HepG2 (cell line): ENCODE results near the gene SLC22A23. TPM values are rescaled to one million over a fixed set of nuclear protein-coding genes. Genes with fewer than 3 reads are reported as not detected.

ENCODE experiments used
- BHLHE40 ChIP-seq: IDR thresholded peaks from 2 replicates; pipeline ENCODE4 v1.6.1; 2011; ENCODE audit warnings: low read length, improper control_type of control experiment
- DZIP1 ChIP-seq: sonication (generic); formaldehyde crosslinking; IDR thresholded peaks from 2 replicates; pipeline ENCODE4 v1.5.0; 2020; ENCODE audit warnings: mild to moderate bottlenecking, missing genetic modification reagents
- GZF1 ChIP-seq: sonication (generic); formaldehyde crosslinking; IDR thresholded peaks from 2 replicates; pipeline ENCODE4 v1.5.1; 2020; ENCODE audit warnings: mild to moderate bottlenecking, missing genetic modification reagents
- MXI1 ChIP-seq: IDR thresholded peaks from 3 replicates; pipeline ENCODE4 v1.6.1; 2012; ENCODE audit warnings: low read depth, low read length, inconsistent platforms, borderline replicate concordance
- NCOA2 ChIP-seq: sonication (generic); formaldehyde crosslinking; IDR thresholded peaks from 2 replicates; pipeline ENCODE4 v1.8.0; 2022; ENCODE audit warnings: inconsistent platforms
- SMARCE1 ChIP-seq: fragments of 450-650 bp; IDR thresholded peaks from 2 replicates; pipeline ENCODE4 v1.6.1; 2017; ENCODE audit warnings: borderline replicate concordance
- TBX2 ChIP-seq: sonication (generic); formaldehyde crosslinking; IDR thresholded peaks from 2 replicates; pipeline ENCODE4 v1.5.0; 2020; ENCODE audit warnings: missing genetic modification reagents, mild to moderate bottlenecking, borderline replicate concordance
- TCF7 ChIP-seq: sonication (generic); IDR thresholded peaks from 2 replicates; pipeline ENCODE4 v1.6.1; 2016; ENCODE audit warnings: antibody characterized with exemption, low read depth
- TFDP1 ChIP-seq: IDR thresholded peaks from 2 replicates; pipeline ENCODE4 v1.6.1; 2016; ENCODE audit warnings: missing compliant biosample characterization, missing genetic modification reagents, borderline replicate concordance
- TP53 ChIP-seq: sonication (generic); formaldehyde crosslinking; conservative IDR thresholded peaks from 2 replicates; pipeline ENCODE4 v1.4.0; 2020; ENCODE audit warnings: missing genetic modification reagents
- ZBTB42 ChIP-seq: sonication (generic); formaldehyde crosslinking; IDR thresholded peaks from 2 replicates; pipeline ENCODE4 v1.5.0; 2020; ENCODE audit warnings: mild to moderate bottlenecking, missing genetic modification reagents
- ZFP1 ChIP-seq: IDR thresholded peaks from 2 replicates; pipeline ENCODE4 v1.6.1; 2016
- ZNF24 ChIP-seq: fragments of 450-650 bp; IDR thresholded peaks from 2 replicates; pipeline ENCODE4 v1.6.1; 2017; ENCODE audit warnings: antibody characterized with exemption, mild to moderate bottlenecking
- ZNF569 ChIP-seq: sonication (generic); formaldehyde crosslinking; IDR thresholded peaks from 2 replicates; pipeline ENCODE4 v1.5.0; 2020; ENCODE audit warnings: mild to moderate bottlenecking, missing genetic modification reagents, moderate library complexity, borderline replicate concordance
- polyA plus RNA-seq, 8 experiments: library from polyadenylated mRNA; depleted of rRNA in 3 of 8; stranded (reverse) in 7 of 8; unstranded in 1 of 8; fragments of >200 nt; fragmentation: Illumina TruSeq in 4 of 8; extraction: Trizol in 4 of 8; gene quantifications; 2 replicates each; pipeline versions ENCODE4 v1.2.1 to v1.2.3, GENCODE V29; 2011 to 2016; ENCODE audit warnings: low read depth in 4 of 8, missing spikeins in 1 of 8, mixed read lengths in 1 of 8; ENCODE audit not compliant: insufficient read depth in 1 of 8
- total RNA-seq, 5 experiments: library from RNA; depleted of rRNA; stranded (reverse); fragments of >200 nt; fragmentation: Illumina TruSeq; extraction: Trizol; gene quantifications; 2 replicates each; pipeline ENCODE4 v1.2.3, GENCODE V29; 2016; ENCODE audit warnings: low read depth in 1 of 5
- TF ChIP-seq, protein P1 (sequence below): sonication (generic); formaldehyde crosslinking; IDR thresholded peaks from 2 replicates; pipeline ENCODE4 v1.5.0; 2020; ENCODE audit warnings: mild to moderate bottlenecking, missing genetic modification reagents
- TF ChIP-seq, protein P2 (sequence below): sonication (generic); formaldehyde crosslinking; IDR thresholded peaks from 2 replicates; pipeline ENCODE4 v1.5.0; 2020; ENCODE audit warnings: missing genetic modification reagents
- TF ChIP-seq, protein P3 (sequence below): IDR thresholded peaks from 2 replicates; pipeline ENCODE4 v1.4.0; 2020; ENCODE audit warnings: mild to moderate bottlenecking, missing genetic modification reagents

The SLC22A23 gene
- total and polyA plus RNA-seq, 2 of the 13 experiments (the other 11 are each of a cell fraction or from before 2014, with no cell fraction given), result 11.8 to 17.5 TPM

DNA sequence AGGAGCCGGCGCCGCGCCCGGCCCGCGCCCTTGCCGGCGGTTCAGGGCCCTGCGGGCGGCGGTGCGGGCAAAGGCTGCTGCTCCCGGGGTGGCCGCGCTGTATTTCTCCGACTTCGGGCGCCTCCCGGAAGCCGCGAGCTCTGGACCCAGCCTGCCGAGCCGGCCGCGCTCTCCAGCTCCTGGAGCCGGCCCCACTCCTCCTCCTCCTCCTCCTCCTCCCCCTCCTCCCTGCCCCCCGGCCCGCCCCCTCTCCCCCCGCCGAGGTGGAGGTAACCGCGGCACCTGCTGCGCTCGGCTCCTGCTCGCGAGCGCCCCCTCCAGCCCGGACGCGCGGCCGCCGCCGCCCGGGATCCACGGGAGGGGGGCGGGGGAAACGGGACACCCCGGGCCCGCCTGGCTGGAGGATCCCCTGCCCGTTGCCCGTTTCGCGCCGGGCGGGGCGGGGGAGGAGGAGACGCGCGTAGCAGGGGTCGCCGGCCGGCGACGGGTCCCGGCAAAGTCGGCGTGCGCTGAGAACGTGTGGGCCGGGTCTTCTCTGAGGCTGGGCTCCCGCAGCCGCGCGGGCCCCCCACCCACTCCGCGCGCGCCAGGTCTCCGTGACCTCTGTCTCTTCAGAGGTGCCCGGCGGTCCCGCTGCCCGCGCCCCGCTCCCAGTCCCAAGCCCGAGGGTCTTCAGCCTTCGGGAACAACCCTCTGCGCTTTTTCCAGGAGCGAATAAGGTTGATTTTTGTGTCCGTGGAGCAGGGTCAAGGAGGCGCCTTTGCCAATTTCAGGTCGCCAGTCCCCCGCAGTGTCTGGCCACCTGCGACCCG is at the start of gene SLC22A23 (continued):
- TF ChIP-seq, protein P1, sequence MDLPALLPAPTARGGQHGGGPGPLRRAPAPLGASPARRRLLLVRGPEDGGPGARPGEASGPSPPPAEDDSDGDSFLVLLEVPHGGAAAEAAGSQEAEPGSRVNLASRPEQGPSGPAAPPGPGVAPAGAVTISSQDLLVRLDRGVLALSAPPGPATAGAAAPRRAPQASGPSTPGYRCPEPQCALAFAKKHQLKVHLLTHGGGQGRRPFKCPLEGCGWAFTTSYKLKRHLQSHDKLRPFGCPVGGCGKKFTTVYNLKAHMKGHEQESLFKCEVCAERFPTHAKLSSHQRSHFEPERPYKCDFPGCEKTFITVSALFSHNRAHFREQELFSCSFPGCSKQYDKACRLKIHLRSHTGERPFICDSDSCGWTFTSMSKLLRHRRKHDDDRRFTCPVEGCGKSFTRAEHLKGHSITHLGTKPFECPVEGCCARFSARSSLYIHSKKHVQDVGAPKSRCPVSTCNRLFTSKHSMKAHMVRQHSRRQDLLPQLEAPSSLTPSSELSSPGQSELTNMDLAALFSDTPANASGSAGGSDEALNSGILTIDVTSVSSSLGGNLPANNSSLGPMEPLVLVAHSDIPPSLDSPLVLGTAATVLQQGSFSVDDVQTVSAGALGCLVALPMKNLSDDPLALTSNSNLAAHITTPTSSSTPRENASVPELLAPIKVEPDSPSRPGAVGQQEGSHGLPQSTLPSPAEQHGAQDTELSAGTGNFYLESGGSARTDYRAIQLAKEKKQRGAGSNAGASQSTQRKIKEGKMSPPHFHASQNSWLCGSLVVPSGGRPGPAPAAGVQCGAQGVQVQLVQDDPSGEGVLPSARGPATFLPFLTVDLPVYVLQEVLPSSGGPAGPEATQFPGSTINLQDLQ (CRISPR knock-in tag), result 0 out of 2 replicates have a peak, but pooled peaks have one; percentile 13
- TF ChIP-seq, protein P2, sequence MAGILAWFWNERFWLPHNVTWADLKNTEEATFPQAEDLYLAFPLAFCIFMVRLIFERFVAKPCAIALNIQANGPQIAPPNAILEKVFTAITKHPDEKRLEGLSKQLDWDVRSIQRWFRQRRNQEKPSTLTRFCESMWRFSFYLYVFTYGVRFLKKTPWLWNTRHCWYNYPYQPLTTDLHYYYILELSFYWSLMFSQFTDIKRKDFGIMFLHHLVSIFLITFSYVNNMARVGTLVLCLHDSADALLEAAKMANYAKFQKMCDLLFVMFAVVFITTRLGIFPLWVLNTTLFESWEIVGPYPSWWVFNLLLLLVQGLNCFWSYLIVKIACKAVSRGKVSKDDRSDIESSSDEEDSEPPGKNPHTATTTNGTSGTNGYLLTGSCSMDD (CRISPR knock-in tag), result 0 out of 2 replicates have a peak, but pooled peaks have one; percentile 70
- TF ChIP-seq GZF1 (CRISPR knock-in tag) (peak; percentile 98), DZIP1 (CRISPR knock-in tag) (peak; percentile 77; the same call in 1 of the 2 replicates), ZBTB42 (0 out of 2 replicates have a peak, but pooled peaks have one; percentile 38), TP53 (CRISPR knock-in tag) (no peak), ZNF24 (no peak), BHLHE40 (peak; percentile 65), TFDP1 (peak; percentile 52; the same call in 1 of the 2 replicates), SMARCE1 (no peak), TBX2 (CRISPR knock-in tag) (peak; percentile 72), ZNF569 (CRISPR knock-in tag) (0 out of 2 replicates have a peak, but pooled peaks have one; percentile 62), ZFP1 (CRISPR knock-in tag) (no peak; the same call in 1 of the 2 replicates), NCOA2 (no peak; the same call in 1 of the 2 replicates), MXI1 (peak; percentile 64; the same call in 1 of the 3 replicates), TCF7 (no peak)
- TF ChIP-seq, protein P3, sequence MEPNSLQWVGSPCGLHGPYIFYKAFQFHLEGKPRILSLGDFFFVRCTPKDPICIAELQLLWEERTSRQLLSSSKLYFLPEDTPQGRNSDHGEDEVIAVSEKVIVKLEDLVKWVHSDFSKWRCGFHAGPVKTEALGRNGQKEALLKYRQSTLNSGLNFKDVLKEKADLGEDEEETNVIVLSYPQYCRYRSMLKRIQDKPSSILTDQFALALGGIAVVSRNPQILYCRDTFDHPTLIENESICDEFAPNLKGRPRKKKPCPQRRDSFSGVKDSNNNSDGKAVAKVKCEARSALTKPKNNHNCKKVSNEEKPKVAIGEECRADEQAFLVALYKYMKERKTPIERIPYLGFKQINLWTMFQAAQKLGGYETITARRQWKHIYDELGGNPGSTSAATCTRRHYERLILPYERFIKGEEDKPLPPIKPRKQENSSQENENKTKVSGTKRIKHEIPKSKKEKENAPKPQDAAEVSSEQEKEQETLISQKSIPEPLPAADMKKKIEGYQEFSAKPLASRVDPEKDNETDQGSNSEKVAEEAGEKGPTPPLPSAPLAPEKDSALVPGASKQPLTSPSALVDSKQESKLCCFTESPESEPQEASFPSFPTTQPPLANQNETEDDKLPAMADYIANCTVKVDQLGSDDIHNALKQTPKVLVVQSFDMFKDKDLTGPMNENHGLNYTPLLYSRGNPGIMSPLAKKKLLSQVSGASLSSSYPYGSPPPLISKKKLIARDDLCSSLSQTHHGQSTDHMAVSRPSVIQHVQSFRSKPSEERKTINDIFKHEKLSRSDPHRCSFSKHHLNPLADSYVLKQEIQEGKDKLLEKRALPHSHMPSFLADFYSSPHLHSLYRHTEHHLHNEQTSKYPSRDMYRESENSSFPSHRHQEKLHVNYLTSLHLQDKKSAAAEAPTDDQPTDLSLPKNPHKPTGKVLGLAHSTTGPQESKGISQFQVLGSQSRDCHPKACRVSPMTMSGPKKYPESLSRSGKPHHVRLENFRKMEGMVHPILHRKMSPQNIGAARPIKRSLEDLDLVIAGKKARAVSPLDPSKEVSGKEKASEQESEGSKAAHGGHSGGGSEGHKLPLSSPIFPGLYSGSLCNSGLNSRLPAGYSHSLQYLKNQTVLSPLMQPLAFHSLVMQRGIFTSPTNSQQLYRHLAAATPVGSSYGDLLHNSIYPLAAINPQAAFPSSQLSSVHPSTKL, result peak; percentile 65
